ENCODE data around the gene SPOCK3.

SPOCK3 gene

DNA sequence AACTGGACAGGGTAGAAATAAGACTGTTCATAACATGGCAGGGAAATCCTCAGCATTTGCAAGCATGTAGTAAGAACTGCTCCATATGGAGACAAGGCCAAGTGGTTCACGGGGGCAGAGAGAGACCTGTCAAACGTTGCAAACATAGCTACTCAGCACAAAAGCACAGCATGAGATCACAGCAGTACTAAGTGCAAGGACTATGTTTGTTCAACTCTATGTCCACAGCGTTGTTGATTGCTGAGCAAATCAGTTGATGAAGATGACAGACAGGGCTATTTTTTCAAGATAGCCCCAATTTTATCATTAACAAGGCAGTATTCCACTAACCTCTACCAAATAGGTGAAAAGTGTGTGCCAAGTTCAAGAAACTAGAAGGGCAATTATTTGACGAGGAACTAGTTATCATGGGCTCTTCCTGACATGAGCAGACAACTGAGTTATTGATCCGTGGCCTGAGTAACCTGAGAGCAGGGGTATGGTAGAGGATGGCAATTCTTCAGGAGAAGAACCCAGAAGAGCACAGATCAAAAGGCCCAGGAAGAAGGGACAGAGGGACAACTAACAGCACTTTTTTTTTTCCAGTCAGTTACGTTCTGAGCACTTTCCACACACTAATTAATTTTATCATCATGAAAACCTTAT lies 57.4 kb downstream of the SPOCK3 start:
- DNase-seq (ENCODE audit: low read depth in 2 of 2) = no peak

DNA sequence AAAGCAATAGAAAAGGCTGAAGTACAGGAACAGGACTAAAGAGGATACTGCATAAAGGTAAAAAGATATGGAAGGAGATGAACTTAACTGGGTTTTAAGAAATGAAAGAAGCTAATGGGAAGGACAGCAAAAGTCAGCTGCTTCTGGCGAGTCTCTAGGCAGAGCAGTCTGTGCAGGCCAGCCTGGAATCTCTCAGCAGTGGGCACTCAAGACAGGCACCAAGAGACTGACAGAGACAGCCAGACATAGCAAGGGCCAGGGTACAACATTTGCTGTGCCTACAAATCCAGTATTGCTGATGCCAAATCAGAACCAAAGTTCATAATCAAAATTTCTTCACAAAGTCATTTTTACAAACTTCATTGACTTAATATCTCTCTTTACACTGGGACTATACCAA lies 62.4 kb downstream of the SPOCK3 start:
- no peak for DNase-seq (ENCODE audit: low read depth in 2 of 2)

DNA sequence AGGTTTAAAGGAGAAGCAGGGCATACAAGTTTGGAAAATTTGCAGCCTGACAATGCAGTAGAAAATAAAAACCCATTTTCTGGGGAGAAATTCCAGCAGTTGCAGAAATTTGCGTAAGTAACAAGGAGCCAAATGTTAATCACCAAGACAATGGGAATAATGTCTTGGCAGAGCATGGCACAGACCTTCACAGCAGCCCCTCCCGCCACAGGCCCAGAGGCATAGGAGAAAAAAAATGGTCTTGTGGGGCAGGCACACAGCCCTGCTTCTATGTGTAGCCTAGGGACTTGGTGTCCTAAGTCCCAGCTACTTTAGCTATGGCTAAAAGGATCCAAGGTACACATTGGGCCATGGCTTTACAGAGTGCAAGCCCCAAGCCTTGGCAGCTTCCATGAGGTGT lies 65.7 kb downstream of the SPOCK3 start:
- no peak for DNase-seq (ENCODE audit: low read depth in 2 of 2)

GRCh38 chr4:167150587-167150986 lies 83.7 kb downstream of the SPOCK3 start:
- no peak for DNase-seq (ENCODE audit: low read depth in 2 of 2)

DNA sequence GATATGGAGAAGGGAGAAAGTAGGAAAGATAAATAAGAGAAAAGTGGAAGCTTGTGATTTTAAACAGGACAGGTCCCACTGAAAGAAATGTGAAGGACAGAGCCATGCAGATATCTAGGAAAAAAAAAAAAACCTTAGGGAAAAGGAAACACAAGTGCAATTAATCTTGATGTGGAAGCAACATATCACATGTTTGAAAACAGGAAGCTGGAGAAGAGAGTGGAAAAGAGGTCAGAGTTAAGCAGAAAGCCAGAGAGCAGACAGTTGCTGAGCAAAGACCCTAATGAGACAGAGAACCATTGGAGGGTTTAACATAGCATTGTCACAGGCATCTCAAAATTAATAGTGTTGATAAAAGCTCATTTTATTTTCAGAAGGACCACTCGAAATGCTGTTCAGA lies 89.7 kb downstream of the SPOCK3 start:
- no peak for DNase-seq (ENCODE audit: low read depth in 2 of 2)

DNA sequence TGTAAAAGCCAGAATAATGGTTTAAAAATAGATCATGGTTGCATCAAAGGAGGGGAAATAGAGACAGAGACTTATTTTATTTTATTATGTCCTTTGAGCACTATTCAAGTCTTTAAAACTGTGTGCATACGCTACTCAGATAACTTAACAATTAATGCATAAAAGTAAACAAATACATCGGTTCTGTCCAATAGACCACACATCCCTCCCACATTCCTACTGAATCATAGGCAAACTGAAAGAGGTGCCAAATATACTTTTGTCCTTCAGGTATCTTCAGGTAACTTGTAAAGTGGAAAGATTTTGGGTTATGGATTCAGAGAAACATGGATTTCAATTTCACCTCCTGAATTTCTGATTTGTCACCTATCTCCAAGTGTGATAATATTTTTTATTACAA lies 91.3 kb downstream of the SPOCK3 start:
- no peak for DNase-seq (ENCODE audit: low read depth in 2 of 2)

DNA sequence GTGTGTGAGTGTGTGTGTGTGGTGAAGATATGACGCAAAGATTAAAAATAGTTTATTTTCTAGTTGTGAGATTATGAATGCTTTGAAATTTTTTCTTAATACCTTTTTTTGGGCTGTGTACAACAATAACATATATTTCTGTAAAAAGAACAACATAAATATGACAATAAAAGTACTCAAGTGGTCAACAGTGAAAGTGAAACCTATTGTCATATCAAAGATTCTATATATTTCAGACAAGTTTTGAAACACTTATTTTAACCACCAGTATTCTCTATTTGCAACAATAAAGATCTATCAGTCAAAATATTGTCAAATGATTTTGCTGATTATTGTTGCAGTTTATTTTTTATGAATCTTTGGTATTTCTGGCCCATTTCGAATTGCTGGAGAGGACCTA lies 98.0 kb downstream of the SPOCK3 start:
- no peak for DNase-seq (ENCODE audit: low read depth in 2 of 2)

DNA sequence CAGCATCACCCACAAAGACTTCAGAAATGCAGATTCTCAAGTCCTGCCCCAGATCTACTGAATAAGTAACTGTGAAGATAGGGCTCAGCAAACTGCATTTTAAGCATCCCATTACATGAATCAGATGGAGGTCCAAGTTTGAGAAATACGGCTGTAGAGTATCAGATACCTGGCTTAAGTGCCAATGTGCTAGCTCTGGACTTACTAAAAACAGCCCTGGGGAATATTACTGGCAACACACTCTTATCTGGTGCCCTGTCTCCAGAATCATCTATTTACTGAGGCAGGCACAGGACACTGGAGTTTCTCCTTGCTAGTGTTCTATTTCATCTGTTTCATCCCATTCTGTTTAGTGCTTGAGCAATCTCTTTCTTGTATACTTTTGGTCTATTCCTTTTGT lies 105.1 kb downstream of the SPOCK3 start:
- DNase-seq (ENCODE audit: low read depth in 2 of 2) = no peak

- no peak for DNase-seq (ENCODE audit: low read depth in 2 of 2)
These were observed 114.9 kb downstream of the SPOCK3 start for GRCh38 chr4:167119392-167119791.

DNA sequence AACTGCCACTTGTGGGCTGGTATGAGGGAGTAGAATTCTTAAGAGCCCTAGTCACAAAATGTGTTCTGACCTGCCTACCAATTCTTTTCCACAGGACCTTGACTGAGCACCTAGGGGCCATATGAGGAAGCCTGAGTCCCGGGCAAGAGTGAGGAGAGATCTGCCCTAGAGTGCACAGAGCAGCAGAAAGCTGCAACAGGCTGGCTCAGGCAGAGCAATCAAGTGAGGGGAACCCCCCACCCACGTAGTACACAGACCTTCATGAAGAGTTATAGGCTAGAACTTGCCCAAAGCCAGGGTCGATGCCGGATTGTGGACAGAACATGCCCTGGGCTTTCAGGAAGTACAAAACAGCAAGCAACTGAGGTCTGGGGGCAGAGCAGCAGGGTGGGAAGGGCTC lies 117.0 kb downstream of the SPOCK3 start:
- no peak for DNase-seq (ENCODE audit: low read depth in 2 of 2)

- DNase-seq (ENCODE audit: low read depth in 2 of 2) = no peak
These were observed 119.8 kb downstream of the SPOCK3 start for GRCh38 chr4:167114416-167114971.

GRCh38 chr4:167111622-167112021 lies 122.7 kb downstream of the SPOCK3 start:
- no peak for DNase-seq (ENCODE audit: low read depth in 2 of 2)

DNA sequence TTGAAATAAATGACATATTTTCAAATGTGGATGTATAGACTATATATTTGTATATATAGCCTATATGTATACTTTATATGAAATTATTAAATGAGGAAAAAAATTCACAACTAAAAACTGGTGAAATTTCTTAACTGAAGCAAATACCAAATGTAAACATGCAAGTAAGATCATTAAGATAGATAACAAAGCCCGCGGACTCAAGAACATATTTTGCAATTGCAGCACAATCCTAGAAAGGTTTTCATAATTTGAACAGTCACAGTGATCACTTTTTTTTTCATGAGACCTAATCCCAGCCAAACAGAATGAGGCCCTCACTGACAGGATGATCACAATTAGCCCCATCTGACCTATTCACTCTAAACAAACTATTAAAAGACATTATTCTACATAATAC lies 123.2 kb downstream of the SPOCK3 start:
- no peak for DNase-seq (ENCODE audit: low read depth in 2 of 2)

DNA sequence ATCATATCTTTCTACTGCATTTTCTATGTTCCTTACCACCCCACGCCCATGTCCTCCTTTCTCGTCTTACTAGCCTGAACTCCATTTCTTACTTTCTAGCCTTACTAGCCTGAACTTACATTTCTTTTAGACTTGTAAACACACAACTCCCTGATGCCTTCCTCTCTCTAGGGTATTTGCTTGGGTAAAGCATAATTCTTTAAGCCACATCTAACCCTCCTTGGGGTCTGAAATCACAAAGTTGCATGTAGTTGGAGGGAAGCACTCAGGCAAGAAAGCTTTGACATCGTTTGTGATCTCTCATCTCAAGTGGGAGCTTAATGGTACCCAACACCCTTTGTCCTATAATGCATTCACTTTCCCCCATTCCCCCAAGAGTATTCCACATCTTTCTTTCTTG lies 124.4 kb downstream of the SPOCK3 start:
- no peak for DNase-seq (ENCODE audit: low read depth in 2 of 2)

GRCh38 chr4:167105857-167106256 lies 128.4 kb downstream of the SPOCK3 start:
- DNase-seq (ENCODE audit: low read depth in 2 of 2) = no peak

DNA sequence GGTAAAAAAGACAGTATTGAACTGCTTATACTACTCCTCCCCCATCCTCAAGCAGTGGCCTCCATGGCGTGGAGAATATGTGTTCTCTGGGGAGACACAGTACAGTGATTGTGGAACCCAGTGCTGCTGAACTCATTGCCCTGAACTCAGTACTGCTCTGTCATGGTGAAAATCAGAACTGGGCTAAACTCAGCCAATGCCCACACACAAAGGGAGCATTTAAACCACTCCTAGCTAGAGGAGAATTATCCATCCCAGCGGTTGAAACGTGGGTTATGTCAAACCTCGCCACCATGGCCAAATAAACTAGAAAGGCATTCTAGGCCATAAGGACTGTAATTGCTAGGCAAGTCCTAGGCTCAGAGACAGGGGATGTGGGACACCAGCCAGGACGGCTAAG lies 131.8 kb downstream of the SPOCK3 start:
- no peak for DNase-seq (ENCODE audit: low read depth in 2 of 2)

DNA sequence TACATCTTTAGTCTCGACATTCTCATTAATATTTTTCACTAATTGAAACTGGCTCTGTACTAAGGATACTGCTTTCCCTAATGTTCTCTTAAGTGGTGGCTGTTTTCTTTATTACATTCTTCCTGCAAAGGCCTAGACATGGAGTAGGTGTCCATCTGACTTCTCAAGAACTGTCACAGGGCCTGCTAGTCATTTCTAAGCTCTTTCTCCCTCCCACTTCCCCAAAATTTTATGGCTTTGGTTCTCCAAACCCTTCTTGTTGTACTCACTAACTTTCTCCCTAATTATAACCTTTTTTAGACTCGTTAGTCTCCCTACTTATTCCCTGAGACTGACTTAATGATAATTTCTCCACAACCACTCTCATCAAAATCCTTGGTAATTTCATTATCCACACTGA lies 133.3 kb downstream of the SPOCK3 start:
- DNase-seq (ENCODE audit: low read depth in 2 of 2) = no peak

- no peak for DNase-seq (ENCODE audit: low read depth in 2 of 2)
These were observed 134.2 kb downstream of the SPOCK3 start for GRCh38 chr4:167100120-167100519.

DNA sequence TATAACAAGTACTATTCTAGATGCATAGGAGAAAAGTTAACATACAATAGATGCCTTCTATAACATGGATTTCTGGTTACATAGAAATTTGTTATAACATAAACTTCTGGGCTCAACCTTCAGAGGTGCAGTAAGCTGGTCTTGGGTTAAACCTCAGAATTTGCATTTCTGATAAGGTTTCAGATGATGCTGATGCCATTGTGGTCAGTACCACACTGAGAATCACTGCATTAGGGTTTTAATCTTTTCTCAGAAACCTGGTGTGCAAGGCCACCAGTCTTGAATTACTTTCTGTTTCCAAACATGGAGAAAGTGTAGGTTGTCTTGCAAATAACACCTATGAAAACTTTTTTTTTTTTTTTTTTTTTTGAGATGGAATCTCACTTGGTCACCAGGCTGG lies 146.2 kb downstream of the SPOCK3 start:
- DNase-seq (ENCODE audit: low read depth in 2 of 2) = no peak

DNA sequence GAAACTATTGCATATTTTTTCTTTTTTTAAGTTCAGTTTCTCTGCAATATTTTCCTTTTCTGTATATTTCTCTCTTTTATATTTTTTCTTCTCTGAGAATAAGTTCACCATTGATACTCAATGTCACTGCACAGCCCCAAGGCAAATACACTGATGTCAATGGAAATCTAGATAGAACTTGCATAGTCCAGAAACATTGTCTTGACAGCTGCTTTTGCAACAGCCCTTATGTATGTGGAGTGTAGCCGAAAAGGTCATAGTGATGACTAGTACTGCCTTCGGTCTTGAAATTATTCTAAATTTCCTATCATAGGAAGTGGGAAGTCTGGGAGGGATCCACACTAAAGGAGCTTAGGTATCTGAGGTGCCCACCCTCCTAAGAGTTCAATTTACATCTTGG lies 150.0 kb downstream of the SPOCK3 start:
- DNase-seq (ENCODE audit: low read depth in 2 of 2) = no peak

DNA sequence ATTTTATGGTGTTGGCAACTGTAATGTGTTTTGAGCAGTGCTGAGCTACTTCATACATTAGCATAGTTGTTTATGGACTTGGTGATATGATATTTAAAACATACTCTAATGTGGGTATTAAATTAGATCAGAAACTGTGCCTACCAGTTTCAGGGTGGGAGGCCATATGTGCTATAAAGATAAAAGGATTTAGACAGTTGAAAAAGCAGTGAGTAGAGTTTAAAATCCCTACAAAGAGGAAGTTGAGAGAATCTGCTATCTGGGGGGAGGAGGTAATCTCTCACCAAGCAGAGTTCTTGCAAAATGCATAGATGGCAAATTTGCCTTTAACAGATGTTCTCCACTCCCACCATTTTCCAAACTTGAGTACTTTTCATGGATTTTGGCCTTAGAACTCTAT lies 154.5 kb downstream of the SPOCK3 start:
- no peak for DNase-seq (ENCODE audit: low read depth in 2 of 2)

- no peak for DNase-seq (ENCODE audit: low read depth in 2 of 2)
These were observed 181.6 kb downstream of the SPOCK3 start for GRCh38 chr4:167052631-167053091.

- DNase-seq (ENCODE audit: low read depth in 2 of 2) = no peak
These were observed 185.0 kb downstream of the SPOCK3 start for GRCh38 chr4:167049257-167049656.

- no peak for DNase-seq (ENCODE audit: low read depth in 2 of 2)
These were observed 192.8 kb downstream of the SPOCK3 start for GRCh38 chr4:167041524-167041923.

Data from stimulated activated CD8-positive, alpha-beta memory T cell treated with anti-CD3 and anti-CD28 coated beads, Interleukin-7, amount 100 ng/mL, for 1 hour (primary cell).